ENCODE results near the gene RAPH1. TPM values are rescaled to one million over a fixed set of nuclear protein-coding genes. Genes with fewer than 3 reads are reported as not detected.
"Not testable (repeated sequence)": the region's sequence is repeated elsewhere in the genome, so short reads cannot be mapped to it uniquely, and the experiment has no call there.

RAPH1 gene
- total RNA-seq, 6 experiments from 2014 or later, result 23.0 to 91.5 (median 53.4) TPM

DNA sequence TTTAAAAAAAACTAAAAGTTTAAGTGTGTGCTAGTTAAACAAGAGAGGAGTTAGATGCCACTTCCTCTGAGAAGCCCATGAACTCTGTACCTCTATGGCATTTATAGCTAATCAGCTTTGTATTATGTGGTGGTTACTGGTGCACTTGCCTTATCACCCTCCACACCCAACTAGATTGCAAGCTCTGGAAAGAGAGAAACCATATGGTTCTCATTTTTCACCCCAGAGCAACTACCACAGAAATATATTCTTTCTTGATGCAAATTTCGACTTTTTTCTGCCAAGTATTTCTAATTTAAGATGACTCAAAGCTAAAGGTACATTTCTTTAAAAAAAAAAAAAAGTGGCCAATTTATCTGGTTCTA is 24.2 kb downstream of the RAPH1 start:
- DNase-seq (no peak), ATAC-seq (peak; percentile 26 to 55 (median 36))
- H3K4me1 ChIP-seq, result peaks cover 0 to 37% (median 8%) of the 10 kb centered on the region in 4 donors
- no peak overlapping the region for H3K4me3 ChIP-seq
- WGBS (ENCODE audit: insufficient coverage, low coverage, low lambda C conversion rate, missing lambda C conversion rate), result 56% methylated on average over 1 of the region's 1 CpG
- TF ChIP-seq, protein P1, sequence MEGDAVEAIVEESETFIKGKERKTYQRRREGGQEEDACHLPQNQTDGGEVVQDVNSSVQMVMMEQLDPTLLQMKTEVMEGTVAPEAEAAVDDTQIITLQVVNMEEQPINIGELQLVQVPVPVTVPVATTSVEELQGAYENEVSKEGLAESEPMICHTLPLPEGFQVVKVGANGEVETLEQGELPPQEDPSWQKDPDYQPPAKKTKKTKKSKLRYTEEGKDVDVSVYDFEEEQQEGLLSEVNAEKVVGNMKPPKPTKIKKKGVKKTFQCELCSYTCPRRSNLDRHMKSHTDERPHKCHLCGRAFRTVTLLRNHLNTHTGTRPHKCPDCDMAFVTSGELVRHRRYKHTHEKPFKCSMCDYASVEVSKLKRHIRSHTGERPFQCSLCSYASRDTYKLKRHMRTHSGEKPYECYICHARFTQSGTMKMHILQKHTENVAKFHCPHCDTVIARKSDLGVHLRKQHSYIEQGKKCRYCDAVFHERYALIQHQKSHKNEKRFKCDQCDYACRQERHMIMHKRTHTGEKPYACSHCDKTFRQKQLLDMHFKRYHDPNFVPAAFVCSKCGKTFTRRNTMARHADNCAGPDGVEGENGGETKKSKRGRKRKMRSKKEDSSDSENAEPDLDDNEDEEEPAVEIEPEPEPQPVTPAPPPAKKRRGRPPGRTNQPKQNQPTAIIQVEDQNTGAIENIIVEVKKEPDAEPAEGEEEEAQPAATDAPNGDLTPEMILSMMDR (IDR thresholded peaks at IDR 0.05), result no peak
- TF ChIP-seq POLR2A (IDR thresholded peaks at IDR 0.05), result no peak
- intact Hi-C loops (cut with DNase I), result no loop called here
- H3K36me3 ChIP-seq, result no peaks in the 10 kb centered on the region
- H3K9me3 ChIP-seq, result no peaks in the 10 kb centered on the region
- H3K27ac ChIP-seq, result no peak overlapping the region
- H3K27me3 ChIP-seq, result no peaks in the 10 kb centered on the region

GRCh38 chr2:203510256-203510940 is 24.7 kb downstream of the RAPH1 start:
- no peak for TF ChIP-seq POLR2A (IDR thresholded peaks at IDR 0.05)
- TF ChIP-seq, protein P1 (IDR thresholded peaks at IDR 0.05), result no peak
- H3K4me1 ChIP-seq, result peaks cover 0 to 37% (median 5%) of the 10 kb centered on the region in 4 donors
- WGBS (ENCODE audit: insufficient coverage, low coverage, low lambda C conversion rate, missing lambda C conversion rate), result 86% methylated on average over 2 of the region's 2 CpGs
- no peaks in the 10 kb centered on the region for H3K36me3 ChIP-seq
- H3K4me3 ChIP-seq, result no peak overlapping the region
- no peaks in the 10 kb centered on the region for H3K9me3 ChIP-seq
- DNase-seq, result no peak
- no peaks in the 10 kb centered on the region for H3K27me3 ChIP-seq
- intact Hi-C loops (cut with DNase I), result no loop called here
- ATAC-seq, result no peak
- no peak overlapping the region for H3K27ac ChIP-seq

DNA sequence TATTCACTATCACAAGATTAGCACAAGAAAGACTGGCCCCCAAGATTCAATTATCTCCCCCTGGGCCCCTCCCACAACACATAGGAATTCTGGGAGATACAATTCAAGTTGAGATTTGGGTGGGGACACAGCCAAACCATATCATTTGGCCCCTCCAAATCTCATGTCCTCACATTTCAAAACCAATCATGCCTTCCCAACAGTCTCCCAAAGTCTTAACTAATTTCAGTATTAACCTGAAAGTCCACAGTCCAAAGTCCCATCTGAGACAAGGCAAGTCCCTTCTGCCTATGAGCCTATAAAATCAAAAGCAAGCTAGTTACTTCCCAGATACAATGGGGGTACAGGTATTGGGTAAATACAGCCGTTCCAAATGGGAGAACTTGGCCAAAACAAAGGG is 31.6 kb downstream of the RAPH1 start:
- intact Hi-C loops (cut with DNase I); ATAC-seq; DNase-seq; H3K27me3 ChIP-seq; H3K36me3 ChIP-seq; H3K4me3 ChIP-seq; H3K9me3 ChIP-seq: not testable (repeated sequence)
- Histone ChIP-seq H3K27ac (peak overlapping the region in 1 of 3 donors; percentile 24), H3K4me1 (peaks cover 0 to 80% (median 6%) of the 10 kb centered on the region in 4 donors)
- WGBS (ENCODE audit: insufficient coverage, low coverage, low lambda C conversion rate, missing lambda C conversion rate), result 60% methylated on average over 1 of the region's 1 CpG

DNA sequence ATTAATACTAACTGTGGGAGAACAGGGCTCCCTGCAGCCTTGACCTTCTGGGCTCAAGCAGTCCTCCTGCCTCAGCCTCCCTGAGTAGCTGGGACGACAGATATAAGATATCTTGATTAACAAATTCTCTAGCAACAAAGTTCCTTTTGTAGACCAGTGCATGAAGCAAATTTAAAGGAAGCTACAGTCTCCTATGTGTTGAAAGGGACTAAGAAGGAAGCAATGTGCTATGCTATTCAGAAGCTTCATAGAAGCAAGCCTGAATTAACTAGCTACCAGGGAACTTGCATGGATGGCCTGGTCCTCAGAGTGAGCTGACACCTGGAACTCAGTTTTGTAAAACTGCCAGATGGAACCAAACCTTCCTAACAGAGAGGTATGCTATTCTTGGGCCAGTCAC is 33.2 kb downstream of the RAPH1 start:
- Histone ChIP-seq H3K27ac (no peak overlapping the region), H3K9me3 (no peaks in the 10 kb centered on the region), H3K4me1 (peaks cover 0 to 90% (median 11%) of the 10 kb centered on the region in 4 donors), H3K36me3 (no peaks in the 10 kb centered on the region), H3K4me3 (no peak overlapping the region), H3K27me3 (no peaks in the 10 kb centered on the region)
- peak in 2 of 4 donors; percentile 16 to 21 for ATAC-seq
- TF ChIP-seq, protein P1 (IDR thresholded peaks at IDR 0.05), result no peak
- TF ChIP-seq POLR2A (IDR thresholded peaks at IDR 0.05), result no peak
- 45% methylated on average over 1 of the region's 1 CpG for WGBS (ENCODE audit: insufficient coverage, low coverage, low lambda C conversion rate, missing lambda C conversion rate)
- intact Hi-C loops (cut with DNase I), result no loop called here
- no peak for DNase-seq

DNA sequence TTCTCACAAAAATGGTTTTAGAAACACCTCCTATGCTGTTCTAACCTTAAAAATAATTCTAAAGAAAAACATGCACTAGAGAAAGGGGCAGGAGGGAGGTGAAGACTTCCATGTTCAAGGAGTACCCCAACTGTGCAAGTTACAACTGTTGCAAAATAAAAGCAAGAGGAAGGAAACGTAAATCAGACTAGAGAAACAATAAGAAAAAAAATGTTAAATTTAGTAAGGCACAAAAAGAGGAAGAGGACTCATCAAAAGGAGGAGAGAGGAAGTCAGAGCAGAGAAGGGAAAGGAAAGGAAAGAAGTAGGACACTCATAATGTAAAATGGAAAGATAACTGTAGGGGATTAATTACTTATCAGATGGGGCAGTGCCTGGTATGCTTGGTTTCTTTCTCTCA is 34.1 kb downstream of the RAPH1 start:
- peaks cover 0 to 89% (median 11%) of the 10 kb centered on the region in 4 donors for H3K4me1 ChIP-seq
- no peak for TF ChIP-seq POLR2A (IDR thresholded peaks at IDR 0.05)
- DNase-seq (no peak), ATAC-seq (peak in 2 of 4 donors; percentile 21 to 23)
- H3K27ac ChIP-seq, result no peak overlapping the region
- no peaks in the 10 kb centered on the region for H3K36me3 ChIP-seq
- intact Hi-C loops (cut with DNase I), result no loop called here
- no peak overlapping the region for H3K4me3 ChIP-seq
- no peaks in the 10 kb centered on the region for H3K9me3 ChIP-seq
- H3K27me3 ChIP-seq, result no peaks in the 10 kb centered on the region
- WGBS (ENCODE audit: insufficient coverage, low coverage, low lambda C conversion rate, missing lambda C conversion rate), result 31% methylated on average over 1 of the region's 1 CpG
